GM12873 (cell line): Measurements from ENCODE around the gene EIF2AK2.

Experiments used
- TF ChIP-seq, protein P1 (sequence below): IDR thresholded peaks from 2 replicates; pipeline ENCODE4 v1.5.1; 2012; ENCODE audit warnings: low read depth, mild to moderate bottlenecking, moderate library complexity, low read length, control low read depth; ENCODE audit not compliant: insufficient read depth; ENCODE audit errors: missing control alignments

The EIF2AK2 gene

GRCh38 chr2:37052600-37053332 is 104.0 kb downstream of the EIF2AK2 start:
- TF ChIP-seq, protein P1, sequence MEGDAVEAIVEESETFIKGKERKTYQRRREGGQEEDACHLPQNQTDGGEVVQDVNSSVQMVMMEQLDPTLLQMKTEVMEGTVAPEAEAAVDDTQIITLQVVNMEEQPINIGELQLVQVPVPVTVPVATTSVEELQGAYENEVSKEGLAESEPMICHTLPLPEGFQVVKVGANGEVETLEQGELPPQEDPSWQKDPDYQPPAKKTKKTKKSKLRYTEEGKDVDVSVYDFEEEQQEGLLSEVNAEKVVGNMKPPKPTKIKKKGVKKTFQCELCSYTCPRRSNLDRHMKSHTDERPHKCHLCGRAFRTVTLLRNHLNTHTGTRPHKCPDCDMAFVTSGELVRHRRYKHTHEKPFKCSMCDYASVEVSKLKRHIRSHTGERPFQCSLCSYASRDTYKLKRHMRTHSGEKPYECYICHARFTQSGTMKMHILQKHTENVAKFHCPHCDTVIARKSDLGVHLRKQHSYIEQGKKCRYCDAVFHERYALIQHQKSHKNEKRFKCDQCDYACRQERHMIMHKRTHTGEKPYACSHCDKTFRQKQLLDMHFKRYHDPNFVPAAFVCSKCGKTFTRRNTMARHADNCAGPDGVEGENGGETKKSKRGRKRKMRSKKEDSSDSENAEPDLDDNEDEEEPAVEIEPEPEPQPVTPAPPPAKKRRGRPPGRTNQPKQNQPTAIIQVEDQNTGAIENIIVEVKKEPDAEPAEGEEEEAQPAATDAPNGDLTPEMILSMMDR: no peak
